GM12865 (cell line): ENCODE measurements around the gene FBP1.

Experiments
- DNase-seq: peaks from one replicate; pipeline ENCODE4 v3.0.0; 2010; ENCODE audit warnings: low read depth
- H3K4me3 ChIP-seq: 2 replicates; pipeline ENCODE4 v1.5.1; 2011; ENCODE audit warnings: mild to moderate bottlenecking, low read depth, low read length, control low read depth
- CTCF ChIP-seq: IDR thresholded peaks from 2 replicates; pipeline ENCODE4 v1.5.1; 2011; ENCODE audit warnings: low read length, control low read depth, low read depth, inconsistent platforms; ENCODE audit not compliant: insufficient read depth; ENCODE audit errors: missing control alignments

The FBP1 gene

GRCh38 chr9:94648185-94648584 is 8.9 kb upstream of the FBP1 start:
- TF ChIP-seq CTCF: no peak
- H3K4me3 ChIP-seq: no peak overlapping the region

GRCh38 chr9:94645901-94646300 is 6.6 kb upstream of the FBP1 start:
- TF ChIP-seq CTCF: no peak

More at GRCh38 chr9:94648185-94648584, 8.9 kb upstream of the FBP1 start:
- no peak for DNase-seq

GRCh38 chr9:94644543-94644942 is 5.2 kb upstream of the FBP1 start:
- no peak for TF ChIP-seq CTCF
- H3K4me3 ChIP-seq: no peak overlapping the region
- no peak for DNase-seq

More at GRCh38 chr9:94645901-94646300, 6.6 kb upstream of the FBP1 start:
- no peak overlapping the region for H3K4me3 ChIP-seq
- DNase-seq: no peak

GRCh38 chr9:94643741-94644140 is 4.4 kb upstream of the FBP1 start:
- no peak for DNase-seq
- no peak for TF ChIP-seq CTCF
- H3K4me3 ChIP-seq: no peak overlapping the region

- DNase-seq: no peak
- no peak overlapping the region for H3K4me3 ChIP-seq
- TF ChIP-seq CTCF: no peak
These were observed 3.9 kb upstream of the FBP1 start for GRCh38 chr9:94643176-94643575.

GRCh38 chr9:94642501-94642900 is 3.2 kb upstream of the FBP1 start:
- DNase-seq: no peak
- TF ChIP-seq CTCF: no peak
- no peak overlapping the region for H3K4me3 ChIP-seq

- TF ChIP-seq CTCF: no peak
- peak overlapping the region; percentile 50 for H3K4me3 ChIP-seq
- DNase-seq: no peak
These were observed 670 bp upstream of the FBP1 start for GRCh38 chr9:94639999-94640376.
